Measurements from ENCODE around the gene TEAD4. TPM values are rescaled to one million over a fixed set of nuclear protein-coding genes. Genes with fewer than 3 reads are reported as not detected.

The TEAD4 gene
- total RNA-seq, 2 experiments from 2014 or later = not detected

DNA sequence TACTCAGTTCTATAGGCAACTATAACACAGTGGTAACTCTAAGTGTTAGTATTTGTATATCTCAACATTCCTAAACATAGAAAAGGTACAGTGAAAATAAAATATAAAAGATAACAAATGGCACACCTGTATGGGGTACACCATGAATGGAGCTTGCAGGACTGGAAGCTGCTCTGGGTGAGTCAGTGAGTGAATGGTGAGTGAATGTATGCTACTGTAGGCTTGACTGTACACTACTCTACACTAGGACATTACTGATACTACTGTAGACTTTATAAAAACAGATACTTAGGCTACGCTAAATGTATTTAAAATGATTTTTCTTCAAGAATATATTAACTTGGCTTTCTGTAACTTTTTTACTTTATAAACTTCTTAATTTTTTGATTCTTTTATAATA lies 25.5 kb downstream of the TEAD4 start:
- Histone ChIP-seq H3K79me2 (ENCODE audit: insufficient read depth, low read depth, low read length) (no peaks in the 10 kb centered on the region), H3K4me1 (ENCODE audit: insufficient read depth, low read length, poor library complexity, severe bottlenecking) (no peaks in the 10 kb centered on the region), H3K4me2 (ENCODE audit: low read length) (no peak overlapping the region), H3K27ac (ENCODE audit: low read depth, low read length, poor library complexity, severe bottlenecking) (no peak overlapping the region), H3K4me3 (ENCODE audit: low read depth, low read length, poor library complexity, severe bottlenecking) (no peak overlapping the region), H3K9me2 (ENCODE audit: insufficient read depth, low read length) (no peaks in the 10 kb centered on the region), H3K9me3 (ENCODE audit: low read length) (no peaks in the 10 kb centered on the region; the same call in 1 of the 2 replicates), H2AFZ (ENCODE audit: low read length) (no peak overlapping the region), H4K20me1 (ENCODE audit: insufficient read depth, low read length) (no peaks in the 10 kb centered on the region), H3K36me3 (ENCODE audit: insufficient read depth, low read length) (no peaks in the 10 kb centered on the region)
- POLR2A ChIA-PET = no interaction called here
- TF ChIP-seq EZH2phosphoT487 (IDR thresholded peaks at IDR 0.05; ENCODE audit: borderline replicate concordance, low read depth, low read length) (no peak), CTCF (conservative IDR thresholded peaks at IDR 0.05; ENCODE audit: low read length) (no peak)
- no peak for DNase-seq (ENCODE audit: low spot score)
- CTCF ChIA-PET (ENCODE audit: unreplicated experiment) = no interaction called here
- no TSS peak for BruUV-seq (replicated peaks)
- intact Hi-C loops (cut with micrococcal nuclease; ENCODE audit: unreplicated experiment) = no loop called here

GRCh38 chr12:2986876-2987275 lies 27.7 kb downstream of the TEAD4 start:
- ChIA-PET POLR2A (no interaction called here), CTCF (ENCODE audit: unreplicated experiment) (no interaction called here)
- H3K79me2 ChIP-seq (ENCODE audit: insufficient read depth, low read depth, low read length) = no peaks in the 10 kb centered on the region
- DNase-seq (ENCODE audit: low spot score) = no peak
- no peak for TF ChIP-seq EZH2phosphoT487 (IDR thresholded peaks at IDR 0.05; ENCODE audit: borderline replicate concordance, low read depth, low read length)
- no peak for TF ChIP-seq CTCF (conservative IDR thresholded peaks at IDR 0.05; ENCODE audit: low read length)
- intact Hi-C loops (cut with micrococcal nuclease; ENCODE audit: unreplicated experiment) = no loop called here
- no peaks in the 10 kb centered on the region for H3K9me2 ChIP-seq (ENCODE audit: insufficient read depth, low read length)
- no peak overlapping the region for H3K4me3 ChIP-seq (ENCODE audit: low read depth, low read length, poor library complexity, severe bottlenecking)
- no peaks in the 10 kb centered on the region; the same call in 1 of the 2 replicates for H3K9me3 ChIP-seq (ENCODE audit: low read length)
- H4K20me1 ChIP-seq (ENCODE audit: insufficient read depth, low read length) = no peaks in the 10 kb centered on the region
- BruUV-seq (replicated peaks) = no TSS peak
- no peaks in the 10 kb centered on the region for H3K4me1 ChIP-seq (ENCODE audit: insufficient read depth, low read length, poor library complexity, severe bottlenecking)
- no peak overlapping the region for H2AFZ ChIP-seq (ENCODE audit: low read length)
- H3K36me3 ChIP-seq (ENCODE audit: insufficient read depth, low read length) = no peaks in the 10 kb centered on the region
- no peak overlapping the region for H3K27ac ChIP-seq (ENCODE audit: low read depth, low read length, poor library complexity, severe bottlenecking)
- H3K4me2 ChIP-seq (ENCODE audit: low read length) = no peak overlapping the region

GRCh38 chr12:2988494-2988893 lies 29.3 kb downstream of the TEAD4 start:
- TF ChIP-seq EZH2phosphoT487 (IDR thresholded peaks at IDR 0.05; ENCODE audit: borderline replicate concordance, low read depth, low read length) (no peak), CTCF (conservative IDR thresholded peaks at IDR 0.05; ENCODE audit: low read length) (no peak)
- no peak overlapping the region for H3K4me2 ChIP-seq (ENCODE audit: low read length)
- H3K9me3 ChIP-seq (ENCODE audit: low read length) = no peaks in the 10 kb centered on the region; the same call in 1 of the 2 replicates
- H3K79me2 ChIP-seq (ENCODE audit: insufficient read depth, low read depth, low read length) = no peaks in the 10 kb centered on the region
- ChIA-PET CTCF (ENCODE audit: unreplicated experiment) (no interaction called here), POLR2A (interaction anchor here (0.6 kb wide), 2 partner anchors 35 to 1248 kb away, joined by 3 to 5 read pairs; no protein-coding TSS in a partner anchor)
- H3K9me2 ChIP-seq (ENCODE audit: insufficient read depth, low read length) = no peaks in the 10 kb centered on the region
- no peaks in the 10 kb centered on the region for H3K4me1 ChIP-seq (ENCODE audit: insufficient read depth, low read length, poor library complexity, severe bottlenecking)
- no TSS peak for BruUV-seq (replicated peaks)
- no peaks in the 10 kb centered on the region for H4K20me1 ChIP-seq (ENCODE audit: insufficient read depth, low read length)
- no peaks in the 10 kb centered on the region for H3K36me3 ChIP-seq (ENCODE audit: insufficient read depth, low read length)
- no peak overlapping the region for H2AFZ ChIP-seq (ENCODE audit: low read length)
- no peak for DNase-seq (ENCODE audit: low spot score)
- intact Hi-C loops (cut with micrococcal nuclease; ENCODE audit: unreplicated experiment) = no loop called here
- H3K4me3 ChIP-seq (ENCODE audit: low read depth, low read length, poor library complexity, severe bottlenecking) = no peak overlapping the region
- no peak overlapping the region for H3K27ac ChIP-seq (ENCODE audit: low read depth, low read length, poor library complexity, severe bottlenecking)

All from OCI-LY7 (cell line).